B cell (primary cell): ENCODE results near the gene FLNA. TPM values are rescaled to one million over a fixed set of nuclear protein-coding genes. Genes with fewer than 3 reads are reported as not detected.

Experiments
- ATAC-seq: fragments of 200-7000 bp; cut with Tn5 transposase; one replicate; pipeline ENCODE4 v1.10.0; 2021; ENCODE audit warnings: low read depth, mild to moderate bottlenecking, moderate number of reproducible peaks, moderate library complexity
- CTCF ChIA-PET: fragments of 350-600 bp; sonication (Branson Sonifier 250); formaldehyde crosslinking; loops from one replicate; lab custom pipeline; 2021; ENCODE audit warnings: antibody characterized with exemption, inconsistent platforms; lab: Charles Lee
- POLR2A ChIA-PET: fragments of 350-600 bp; sonication (Branson Sonifier 250); formaldehyde crosslinking; loops from one replicate; lab custom pipeline; 2021; ENCODE audit warnings: antibody characterized with exemption; lab: Charles Lee
- DNase-seq: peaks from one replicate; pipeline ENCODE4 v3.0.0; 2013
- H2AFZ ChIP-seq: 2 replicates; pipeline ENCODE4 v1.6.1; 2012; ENCODE audit warnings: mild to moderate bottlenecking, low read depth, low read length; ENCODE audit not compliant: insufficient read depth, poor library complexity, severe bottlenecking
- H3K27ac ChIP-seq, 2 donors: 1 replicate in 1 of 2; 2 replicates in 1 of 2; pipeline ENCODE4 v1.5.1; 2012 to 2013; ENCODE audit warnings: low read length in 2 of 2, mild to moderate bottlenecking in 2 of 2, moderate library complexity in 1 of 2
- H3K27me3 ChIP-seq, 4 experiments: fragments of 200-600 bp in 1 of 4; sonication (generic) in 1 of 4; replicated peaks in 1 of 4; 1 replicate in 2 of 4; 2 replicates in 2 of 4; pipeline versions ENCODE4 v1.6.1 to v1.7.0; 2013 to 2016; ENCODE audit warnings: low read length in 3 of 4, mild to moderate bottlenecking in 2 of 4, mixed read lengths in 1 of 4, moderate library complexity in 1 of 4; ENCODE audit not compliant: insufficient read depth in 4 of 4, control insufficient read depth in 3 of 4; ENCODE audit errors: control extremely low read depth in 1 of 4
- H3K36me3 ChIP-seq, 2 experiments: replicated peaks in 1 of 2; 1 replicate in 1 of 2; 2 replicates in 1 of 2; pipeline versions ENCODE4 v1.6.1 to v1.7.1; 2013; ENCODE audit warnings: low read length in 1 of 2; ENCODE audit not compliant: insufficient read depth in 2 of 2, control insufficient read depth in 1 of 2; ENCODE audit errors: control extremely low read depth in 1 of 2, extremely low read depth in 1 of 2
- H3K4me1 ChIP-seq, 2 donors: fragments of 200-600 bp in 1 of 2; sonication (generic) in 1 of 2; 1 replicate in 1 of 2; 2 replicates in 1 of 2; pipeline versions ENCODE4 v1.5.1 to v1.6.1; 2013 to 2017; ENCODE audit warnings: low read length in 2 of 2; ENCODE audit not compliant: control insufficient read depth in 2 of 2, insufficient read depth in 2 of 2
- H3K4me2 ChIP-seq: replicated peaks from 2 replicates; pipeline ENCODE3; 2012; ENCODE audit warnings: mild to moderate bottlenecking, low read depth, low read length; ENCODE audit not compliant: poor library complexity, severe bottlenecking
- H3K4me3 ChIP-seq, 5 experiments: fragments of 200-600 bp in 1 of 5; sonication (generic) in 1 of 5; 1 replicate in 3 of 5; 2 replicates in 2 of 5; pipeline versions ENCODE4 v1.5.1 to v1.7.0; 2011 to 2016; ENCODE audit warnings: low read length in 4 of 5, mild to moderate bottlenecking in 4 of 5, low read depth in 2 of 5, control low read depth in 1 of 5, moderate library complexity in 1 of 5; ENCODE audit not compliant: insufficient read depth in 1 of 5; ENCODE audit errors: control extremely low read depth in 1 of 5, extremely low read depth in 1 of 5
- H3K79me2 ChIP-seq: fragments of 200-600 bp; sonication (generic); one replicate; pipeline ENCODE4 v1.6.0; 2016; ENCODE audit warnings: low read length; ENCODE audit not compliant: control insufficient read depth, insufficient read depth
- H3K9ac ChIP-seq: fragments of 200-600 bp; sonication (generic); 2 replicates; pipeline ENCODE4 v1.6.1; 2017; ENCODE audit warnings: mild to moderate bottlenecking, low read length, moderate library complexity
- H3K9me3 ChIP-seq, 3 donors: one replicate each; pipeline versions ENCODE4 v1.6.1 to v1.7.1; 2013; ENCODE audit warnings: low read length in 2 of 3; ENCODE audit not compliant: control insufficient read depth in 2 of 3, insufficient read depth in 1 of 3; ENCODE audit errors: control extremely low read depth in 1 of 3
- H4K20me1 ChIP-seq: 2 replicates; pipeline ENCODE4 v1.6.0; 2012; ENCODE audit warnings: mild to moderate bottlenecking, low read length; ENCODE audit not compliant: insufficient read depth, control insufficient read depth, poor library complexity, severe bottlenecking
- H3K27ac Mint-ChIP-seq: one replicate; pipeline ENCODE4 v1.8.0; 2021; ENCODE audit warnings: mixed read lengths
- H3K27me3 Mint-ChIP-seq: one replicate; pipeline ENCODE4 v1.8.0; 2021; ENCODE audit warnings: mixed read lengths
- H3K4me1 Mint-ChIP-seq: one replicate; pipeline ENCODE4 v1.8.0; 2021; ENCODE audit warnings: mixed read lengths
- H3K4me3 Mint-ChIP-seq: one replicate; pipeline ENCODE4 v1.8.0; 2021; ENCODE audit warnings: mixed read lengths
- H3K9me3 Mint-ChIP-seq: one replicate; pipeline ENCODE4 v1.8.0; 2022; ENCODE audit warnings: mixed read lengths; ENCODE audit not compliant: insufficient read depth
- CTCF ChIP-seq: fragments of 200-600 bp; IDR thresholded peaks from one replicate; pipeline ENCODE4 v1.8.0; 2022; ENCODE audit warnings: antibody characterized with exemption, mild to moderate bottlenecking
- EZH2 ChIP-seq: IDR thresholded peaks from 2 replicates; pipeline ENCODE4 v1.6.1; 2012; ENCODE audit warnings: borderline replicate concordance, low read depth, mild to moderate bottlenecking, moderate library complexity, low read length; ENCODE audit not compliant: insufficient read depth, poor library complexity, severe bottlenecking
- WGBS: methylation state at CpG from one replicate; pipeline ENCODE4 v1.1.5; 2013; ENCODE audit warnings: missing lambda C conversion rate; ENCODE audit not compliant: insufficient coverage; 5-methylcytosine and 5-hydroxymethylcytosine counted together
- intact Hi-C: fragments of 100-400 bp; cut with micrococcal nuclease; formaldehyde crosslinking; loops from one replicate; pipeline ENCODE4 v1.10.0; 2022
- polyA plus RNA-seq: library from polyadenylated mRNA; depleted of rRNA; stranded (reverse); fragments of >200 nt; gene quantifications from 2 replicates; pipeline ENCODE4 v1.2.3, GENCODE V29; 2012
- total RNA-seq, 2 donors: library from RNA; stranded (reverse); fragments of 120-200 nt in 1 of 2; gene quantifications; 1 replicate in 1 of 2; 2 replicates in 1 of 2; pipeline versions ENCODE4 v1.2.3 to v1.2.4, GENCODE V29; 2013 to 2022

FLNA gene
- total and polyA plus RNA-seq, 2 donors (not counting 1 experiment from before 2014, with no cell fraction given) = 342 to 510 TPM

GRCh38 chrX:154358829-154359228 lies 15.6 kb downstream of the FLNA start:
- Mint-ChIP-seq H3K4me3 (no peak overlapping the region), H3K9me3 (no peaks in the 10 kb centered on the region), H3K4me1 (peaks cover 4% of the 10 kb centered on the region), H3K27me3 (no peaks in the 10 kb centered on the region), H3K27ac (no peak overlapping the region)
- peaks cover 31% of the 10 kb centered on the region for H3K79me2 ChIP-seq
- no peak overlapping the region for H3K4me2 ChIP-seq
- H3K4me3 ChIP-seq = no peak overlapping the region
- no peaks in the 10 kb centered on the region for H3K4me1 ChIP-seq
- CTCF ChIA-PET = no interaction called here
- no peak overlapping the region for H3K9ac ChIP-seq
- H3K27ac ChIP-seq = no peak overlapping the region
- peaks cover 73% of the 10 kb centered on the region for H4K20me1 ChIP-seq
- WGBS = 98% methylated on average over 5 of the region's 6 CpGs
- intact Hi-C loops = no loop called here
- no peaks in the 10 kb centered on the region for H3K9me3 ChIP-seq
- TF ChIP-seq CTCF (no peak), EZH2 (no peak)
- ATAC-seq = no peak
- H3K27me3 ChIP-seq = no peaks in the 10 kb centered on the region
- POLR2A ChIA-PET = interaction anchor here (1.6 kb wide), 1 partner anchor 11 kb away, joined by 3 read pairs; no protein-coding TSS in a partner anchor
- H2AFZ ChIP-seq = no peak overlapping the region
- no peak for DNase-seq
- peaks cover 0 to 81% of the 10 kb centered on the region in 2 experiments for H3K36me3 ChIP-seq

- Histone ChIP-seq H2AFZ (no peak overlapping the region), H3K36me3 (peaks cover 0 to 84% of the 10 kb centered on the region in 2 experiments), H3K4me3 (no peak overlapping the region), H3K79me2 (peaks cover 31% of the 10 kb centered on the region), H4K20me1 (peaks cover 73% of the 10 kb centered on the region), H3K27ac (no peak overlapping the region), H3K27me3 (no peaks in the 10 kb centered on the region), H3K9me3 (no peaks in the 10 kb centered on the region), H3K4me2 (no peak overlapping the region), H3K4me1 (peaks cover 0 to 5% of the 10 kb centered on the region in 2 donors), H3K9ac (no peak overlapping the region)
- POLR2A ChIA-PET = interaction anchor here (1.6 kb wide), 1 partner anchor 11 kb away, joined by 3 read pairs; no protein-coding TSS in a partner anchor
- ATAC-seq (no peak), DNase-seq (no peak)
- CTCF ChIA-PET = no interaction called here
- no peak overlapping the region for H3K27ac Mint-ChIP-seq
- WGBS = 98% methylated on average over 9 of the region's 11 CpGs
- no peaks in the 10 kb centered on the region for H3K27me3 Mint-ChIP-seq
- no peak overlapping the region for H3K4me3 Mint-ChIP-seq
- H3K4me1 Mint-ChIP-seq = peaks cover 6% of the 10 kb centered on the region
- no peaks in the 10 kb centered on the region for H3K9me3 Mint-ChIP-seq
- TF ChIP-seq CTCF = no peak
- no peak for TF ChIP-seq EZH2
- intact Hi-C loops = no loop called here
Observed at GRCh38 chrX:154358011-154358410, 16.4 kb downstream of the FLNA start.
